GM12872 (cell line): ENCODE results near the gene GRIN3B.

Experiments
- TF ChIP-seq, protein P1 (sequence below): IDR thresholded peaks from 3 replicates; pipeline ENCODE4 v1.5.1; 2011; ENCODE audit warnings: low read depth, mild to moderate bottlenecking, low read length, moderate library complexity; ENCODE audit not compliant: insufficient read depth

The GRIN3B gene

DNA sequence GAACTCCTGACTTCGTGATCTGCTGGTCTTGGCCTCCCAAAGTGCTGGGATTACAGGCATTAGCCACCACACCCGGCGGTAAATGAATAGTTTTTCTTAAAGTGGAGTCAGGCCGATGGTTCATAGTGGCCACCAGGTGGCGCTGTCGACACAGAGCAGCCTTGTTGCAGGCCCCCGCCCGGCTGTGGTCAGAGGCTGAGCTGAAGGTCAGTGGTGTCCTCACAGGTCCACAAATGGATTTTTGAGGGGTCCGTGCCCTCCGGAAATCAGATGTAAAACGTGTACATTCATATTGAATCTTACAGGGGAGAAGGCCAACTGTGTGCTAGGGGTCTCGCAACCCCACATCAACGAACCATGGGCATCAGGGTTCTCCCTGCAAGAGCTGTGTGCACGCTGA, 29.5 kb upstream of the GRIN3B start:
- TF ChIP-seq, protein P1, sequence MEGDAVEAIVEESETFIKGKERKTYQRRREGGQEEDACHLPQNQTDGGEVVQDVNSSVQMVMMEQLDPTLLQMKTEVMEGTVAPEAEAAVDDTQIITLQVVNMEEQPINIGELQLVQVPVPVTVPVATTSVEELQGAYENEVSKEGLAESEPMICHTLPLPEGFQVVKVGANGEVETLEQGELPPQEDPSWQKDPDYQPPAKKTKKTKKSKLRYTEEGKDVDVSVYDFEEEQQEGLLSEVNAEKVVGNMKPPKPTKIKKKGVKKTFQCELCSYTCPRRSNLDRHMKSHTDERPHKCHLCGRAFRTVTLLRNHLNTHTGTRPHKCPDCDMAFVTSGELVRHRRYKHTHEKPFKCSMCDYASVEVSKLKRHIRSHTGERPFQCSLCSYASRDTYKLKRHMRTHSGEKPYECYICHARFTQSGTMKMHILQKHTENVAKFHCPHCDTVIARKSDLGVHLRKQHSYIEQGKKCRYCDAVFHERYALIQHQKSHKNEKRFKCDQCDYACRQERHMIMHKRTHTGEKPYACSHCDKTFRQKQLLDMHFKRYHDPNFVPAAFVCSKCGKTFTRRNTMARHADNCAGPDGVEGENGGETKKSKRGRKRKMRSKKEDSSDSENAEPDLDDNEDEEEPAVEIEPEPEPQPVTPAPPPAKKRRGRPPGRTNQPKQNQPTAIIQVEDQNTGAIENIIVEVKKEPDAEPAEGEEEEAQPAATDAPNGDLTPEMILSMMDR = peak; percentile 62

DNA sequence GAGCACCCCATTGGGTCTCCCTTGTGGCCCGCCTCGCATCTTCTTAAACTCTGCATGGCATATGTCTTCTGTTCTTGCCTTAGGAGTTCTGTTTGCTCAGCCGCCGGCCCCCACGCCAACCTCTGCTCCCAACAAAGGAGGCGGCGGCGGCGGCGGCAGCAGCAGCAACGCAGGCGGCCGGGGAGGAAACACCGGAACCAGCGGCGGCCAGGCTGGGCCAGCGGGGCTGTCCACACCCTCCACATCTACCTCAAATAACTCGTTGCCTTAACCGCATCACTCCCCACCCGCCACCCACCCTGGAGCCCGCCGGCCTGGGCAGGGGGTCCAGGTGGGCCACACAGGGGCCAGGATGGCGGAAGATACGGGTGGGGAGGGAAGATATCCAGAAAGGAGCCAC, 28.4 kb upstream of the GRIN3B start:
- TF ChIP-seq, protein P1 = no peak

DNA sequence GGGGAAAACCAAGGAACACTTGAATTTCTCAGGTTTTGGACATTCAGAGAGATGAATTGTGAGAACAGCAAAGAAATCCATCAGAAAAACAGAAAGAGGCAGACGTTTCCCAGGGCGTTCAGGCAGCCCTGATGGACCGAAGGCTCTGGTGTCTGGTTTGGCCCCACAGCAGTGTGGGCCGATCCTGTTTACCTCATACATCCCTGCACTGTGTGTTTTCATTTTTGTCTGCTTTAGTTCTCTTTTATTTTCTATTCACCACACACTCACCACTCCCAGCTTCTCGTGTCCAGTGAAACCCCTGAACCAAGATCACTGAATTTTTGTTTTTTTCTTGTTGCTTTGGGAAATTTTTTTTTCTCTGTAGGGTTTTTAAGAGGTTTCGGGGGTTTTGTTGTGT, 27.9 kb upstream of the GRIN3B start:
- TF ChIP-seq, protein P1 = no peak

DNA sequence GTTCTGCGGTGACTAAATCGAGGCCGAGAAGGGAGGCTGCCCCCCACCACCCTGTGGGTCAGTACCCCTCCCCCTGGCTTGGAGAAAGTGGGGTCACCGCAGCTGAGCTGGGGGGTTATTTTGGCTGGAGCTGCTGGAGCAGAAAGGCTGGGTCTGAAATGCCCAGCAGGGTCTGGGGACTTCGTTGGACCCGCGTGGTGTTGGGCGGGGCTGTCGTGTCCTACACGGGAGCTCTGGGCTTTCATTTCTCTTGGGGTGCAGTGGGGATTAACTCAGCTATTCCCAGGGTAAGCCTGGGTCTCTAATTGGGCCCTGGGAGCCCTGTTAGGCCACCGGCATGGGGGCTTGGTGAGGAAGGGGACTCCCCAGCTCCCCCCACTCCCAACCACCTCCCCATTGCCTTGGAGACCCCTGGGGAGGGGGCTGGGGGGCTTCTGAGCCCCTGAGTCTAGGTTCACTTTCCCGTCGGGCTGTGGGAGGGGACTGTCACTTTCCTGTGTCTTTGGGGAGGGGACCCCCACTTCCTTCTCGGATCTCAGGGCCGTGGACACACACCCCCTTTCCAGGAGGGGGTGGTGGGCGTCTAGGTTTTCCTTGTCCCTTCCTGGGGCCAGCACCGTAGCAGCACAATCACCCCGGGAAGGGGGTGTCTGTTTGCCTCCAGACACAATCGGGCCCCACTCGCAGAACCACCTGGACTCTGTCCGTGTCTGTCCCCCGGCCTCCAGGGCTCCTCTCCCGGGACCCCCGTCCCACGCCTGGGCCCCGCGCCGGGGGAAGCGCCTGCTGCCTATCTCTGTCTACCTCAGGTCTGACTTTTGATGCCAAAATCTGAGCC, 26.3 kb upstream of the GRIN3B start:
- TF ChIP-seq, protein P1 = no peak

DNA sequence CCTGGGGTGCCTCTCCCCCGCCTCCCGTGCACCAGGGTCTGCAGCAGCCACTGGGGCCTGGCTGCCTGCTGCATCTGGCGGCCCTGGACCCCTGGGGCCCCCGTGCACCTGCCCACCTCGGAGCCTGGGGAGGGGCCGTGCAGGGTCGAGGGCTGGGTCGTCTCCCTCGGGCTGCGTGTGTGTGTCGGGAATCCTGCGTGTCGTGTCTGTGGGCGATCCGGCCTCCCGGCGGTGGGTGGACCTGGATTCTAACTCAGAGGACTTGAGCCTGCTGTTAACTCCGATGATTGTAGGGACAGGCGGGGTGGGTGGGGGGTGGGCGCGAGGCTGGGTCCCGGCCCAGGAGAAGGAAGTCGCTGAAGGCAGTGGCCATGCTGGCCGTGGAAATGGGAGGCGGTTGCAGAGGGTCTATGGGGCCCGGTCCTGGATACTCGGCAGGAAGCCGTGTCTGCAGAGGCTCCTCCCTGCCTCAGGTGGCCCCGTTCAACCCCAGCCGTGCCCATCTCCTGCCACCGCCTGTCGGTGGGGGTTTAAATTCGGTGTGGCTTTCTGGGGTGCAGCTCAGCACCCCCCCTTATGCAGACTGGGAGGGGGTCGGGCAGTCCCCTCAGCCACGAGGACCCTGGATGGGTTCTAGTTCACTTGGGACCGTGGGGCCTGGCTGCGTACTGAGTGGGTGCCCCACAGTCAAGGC, 25.5 kb upstream of the GRIN3B start:
- TF ChIP-seq, protein P1 = no peak

DNA sequence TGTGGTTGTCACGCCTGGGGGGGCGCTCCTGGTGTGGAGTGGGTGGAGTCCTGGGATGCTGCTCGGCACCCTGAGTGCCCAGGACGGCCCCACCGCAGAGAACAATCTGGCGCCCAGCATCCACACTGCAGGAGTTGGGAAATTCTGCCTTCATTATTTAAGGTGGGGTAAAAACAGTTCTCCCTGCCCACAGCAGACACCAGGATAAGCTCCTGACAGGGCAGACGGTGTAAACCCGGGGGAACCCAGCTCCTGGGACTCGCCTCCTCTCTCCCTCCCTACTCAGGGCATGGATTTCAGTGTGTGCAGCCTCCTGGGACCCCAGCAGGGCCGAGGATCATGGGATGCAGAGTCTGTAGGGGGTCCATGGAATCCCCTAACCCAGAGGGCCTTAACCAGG, 23.7 kb upstream of the GRIN3B start:
- TF ChIP-seq, protein P1 = no peak

DNA sequence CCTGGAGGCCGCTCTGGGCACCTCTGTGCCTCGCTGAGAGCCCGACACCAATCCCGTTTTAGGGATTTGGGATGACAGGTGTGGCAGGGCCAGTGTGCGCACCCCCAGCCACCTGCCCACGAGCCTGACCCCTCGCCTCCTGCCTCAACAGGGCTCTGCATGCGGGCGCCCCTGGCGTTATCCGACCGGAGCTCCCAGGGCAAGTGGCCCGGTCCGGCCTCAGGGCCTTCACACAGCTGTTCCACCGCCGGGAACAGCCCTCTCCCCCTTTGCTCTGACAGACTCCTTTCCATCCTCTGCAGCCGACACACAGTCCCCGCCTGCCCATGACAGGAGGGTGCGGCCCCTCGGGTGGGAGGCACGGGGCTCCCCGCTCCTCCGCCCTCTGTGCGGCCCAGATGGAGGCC, 23.2 kb upstream of the GRIN3B start:
- TF ChIP-seq, protein P1 = no peak
